Measurements from ENCODE around the gene GLDN.

GRCh38 chr15:51398626-51399025, 57.2 kb downstream of the GLDN start:
- no peak for TF ChIP-seq CTCF (IDR thresholded peaks at IDR 0.05)
- no peak for TF ChIP-seq POLR2AphosphoS5 (IDR thresholded peaks at IDR 0.05; ENCODE audit: low read depth, low read length)
- TF ChIP-seq TCF7L2 (IDR thresholded peaks at IDR 0.05; ENCODE audit: low read depth, low read length) = no peak
